ENCODE data around the gene FAM222A. TPM values are rescaled to one million over a fixed set of nuclear protein-coding genes. Genes with fewer than 3 reads are reported as not detected.

Gene FAM222A
- total RNA-seq, 1 donor from 2014 or later: 1.5 TPM

GRCh38 chr12:109710747-109711595, 2.7 kb upstream of the FAM222A start:
- Mint-ChIP-seq H3K27ac (ENCODE audit: unreplicated experiment) (no peak overlapping the region), H3K4me3 (ENCODE audit: unreplicated experiment) (no peak overlapping the region), H3K36me3 (ENCODE audit: unreplicated experiment) (no peaks in the 10 kb centered on the region), H3K9me3 (ENCODE audit: unreplicated experiment) (no peaks in the 10 kb centered on the region), H3K27me3 (ENCODE audit: unreplicated experiment) (no peaks in the 10 kb centered on the region), H3K4me1 (ENCODE audit: unreplicated experiment) (peaks cover 4% of the 10 kb centered on the region)
- TF ChIP-seq CTCF (IDR thresholded peaks at IDR 0.05): no peak
- no peak for DNase-seq (ENCODE audit: extremely low spot score, unreplicated experiment)

GRCh38 chr12:109711596-109712461, 1.8 kb upstream of the FAM222A start:
- Mint-ChIP-seq H3K27me3 (ENCODE audit: unreplicated experiment) (no peaks in the 10 kb centered on the region), H3K4me1 (ENCODE audit: unreplicated experiment) (peaks cover 4% of the 10 kb centered on the region), H3K4me3 (ENCODE audit: unreplicated experiment) (no peak overlapping the region), H3K27ac (ENCODE audit: unreplicated experiment) (no peak overlapping the region), H3K36me3 (ENCODE audit: unreplicated experiment) (no peaks in the 10 kb centered on the region), H3K9me3 (ENCODE audit: unreplicated experiment) (no peaks in the 10 kb centered on the region)
- no peak for TF ChIP-seq CTCF (IDR thresholded peaks at IDR 0.05)
- no peak for DNase-seq (ENCODE audit: extremely low spot score, unreplicated experiment)

- Mint-ChIP-seq H3K9me3 (ENCODE audit: unreplicated experiment) (no peaks in the 10 kb centered on the region), H3K36me3 (ENCODE audit: unreplicated experiment) (no peaks in the 10 kb centered on the region), H3K4me3 (ENCODE audit: unreplicated experiment) (peak overlapping the region; percentile 75), H3K27me3 (ENCODE audit: unreplicated experiment) (peaks cover 4% of the 10 kb centered on the region), H3K4me1 (ENCODE audit: unreplicated experiment) (peaks cover 4% of the 10 kb centered on the region), H3K27ac (ENCODE audit: unreplicated experiment) (no peak overlapping the region)
- TF ChIP-seq CTCF (IDR thresholded peaks at IDR 0.05): peak; percentile 36
- DNase-seq (ENCODE audit: extremely low spot score, unreplicated experiment): no peak
Measured at GRCh38 chr12:109714141-109714912, 702 bp downstream of the FAM222A start.

- Mint-ChIP-seq H3K27ac (ENCODE audit: unreplicated experiment) (no peak overlapping the region), H3K4me1 (ENCODE audit: unreplicated experiment) (peaks cover 4% of the 10 kb centered on the region)
Measured at GRCh38 chr12:109714913-109715244, 1.3 kb downstream of the FAM222A start.

More at GRCh38 chr12:109714913-109715244, 1.3 kb downstream of the FAM222A start:
- no peak for DNase-seq (ENCODE audit: extremely low spot score, unreplicated experiment)
- no peak for TF ChIP-seq CTCF (IDR thresholded peaks at IDR 0.05)
- Mint-ChIP-seq H3K36me3 (ENCODE audit: unreplicated experiment) (no peaks in the 10 kb centered on the region), H3K4me3 (ENCODE audit: unreplicated experiment) (no peak overlapping the region), H3K9me3 (ENCODE audit: unreplicated experiment) (no peaks in the 10 kb centered on the region), H3K27me3 (ENCODE audit: unreplicated experiment) (peaks cover 8% of the 10 kb centered on the region)
